HCT116 (cell line): ENCODE results near the gene UBE2D1. TPM values are rescaled to one million over a fixed set of nuclear protein-coding genes. Genes with fewer than 3 reads are reported as not detected.
A peak's percentile ranks its signal among the peaks of the same experiment; 100 is the strongest.

Experiments
- ATAC-seq: fragments of 200-7000 bp; cut with Tn5 transposase; 2 replicates; pipeline ENCODE4 v1.9.1; 2020; ENCODE audit warnings: mild to moderate bottlenecking, moderate library complexity
- BruUV-seq: library from RNA; stranded (reverse); fragments of 400-500 nt; replicated peaks from 2 replicates; lab custom pipeline; 2021; lab: Mats Ljungman, UMichigan
- CTCF ChIA-PET: fragments of 300-600 bp; sonication (Branson Sonifier 250); formaldehyde crosslinking; loops from one replicate; lab custom pipeline; 2021; ENCODE audit warnings: antibody characterized with exemption; lab: Charles Lee
- POLR2A ChIA-PET: fragments of 300-600, 350-600 bp; sonication (Branson Sonifier 250); formaldehyde crosslinking; loops from one replicate; lab custom pipeline; 2021; ENCODE audit warnings: antibody characterized with exemption; lab: Charles Lee
- RAD21 ChIA-PET, 2 experiments: fragments of 300-600 bp; sonication (Branson Sonifier 250); formaldehyde crosslinking; loops; one replicate each; lab custom pipeline; 2023; ENCODE audit warnings: low total read pairs in 2 of 2; ENCODE audit not compliant: uncharacterized antibody in 2 of 2, unreplicated experiment in 2 of 2, low non-redundant PET in 1 of 2; lab: Charles Lee
- DNase-seq: peaks from one replicate; pipeline ENCODE4 v3.0.0-alpha.2; 2010; ENCODE audit warnings: low read depth, low spot score
- H2AFZ ChIP-seq: fragments of 200-600 bp; shearing (Covaris generic), sonication (generic); 2 replicates; pipeline ENCODE4 v1.6.1; 2017; ENCODE audit warnings: low read depth, mixed run types, mixed read lengths, antibody characterized with exemption, low read length; ENCODE audit not compliant: poor library complexity, severe bottlenecking
- H3K27ac ChIP-seq: 2 replicates; pipeline ENCODE4 v1.5.1; 2012; ENCODE audit warnings: low read depth, low read length
- H3K27me3 ChIP-seq: fragments of 200-600 bp; sonication (generic); 2 replicates; pipeline ENCODE4 v1.6.1; 2016; ENCODE audit warnings: mixed run types, low read length, mixed read lengths; ENCODE audit not compliant: insufficient read depth
- H3K36me3 ChIP-seq, 2 experiments: fragments of 200-500 bp in 1 of 2; fragments of 200-600 bp in 1 of 2; sonication (Bioruptor generic) in 1 of 2; sonication (generic) in 1 of 2; 2 replicates each; pipeline versions ENCODE4 v1.5.1 to v1.6.1; 2014 to 2016; ENCODE audit warnings: low read length in 2 of 2, inconsistent platforms in 1 of 2, mixed read lengths in 1 of 2, mixed run types in 1 of 2; ENCODE audit not compliant: insufficient read depth in 2 of 2, control insufficient read depth in 1 of 2
- H3K4me1 ChIP-seq, 2 experiments: fragments of 200-600 bp in 1 of 2; sonication (generic) in 1 of 2; 2 replicates each; pipeline versions ENCODE4 v1.5.1 to v1.6.1; 2012 to 2017; ENCODE audit warnings: low read length in 2 of 2, inconsistent platforms in 1 of 2, mild to moderate bottlenecking in 1 of 2, mixed read lengths in 1 of 2, mixed run types in 1 of 2, moderate library complexity in 1 of 2; ENCODE audit not compliant: insufficient read depth in 2 of 2, control insufficient read depth in 1 of 2
- H3K4me2 ChIP-seq: fragments of 200-600 bp; sonication (generic); 2 replicates; pipeline ENCODE4 v1.6.1; 2017; ENCODE audit warnings: mixed run types, low read length, mixed read lengths
- H3K4me3 ChIP-seq, 2 experiments: fragments of 200-600 bp in 1 of 2; sonication (generic) in 1 of 2; replicated peaks in 1 of 2; 2 replicates each; pipeline ENCODE4 v1.5.1; 2011 to 2016; ENCODE audit warnings: low read length in 2 of 2, control low read depth in 1 of 2, low read depth in 1 of 2, mild to moderate bottlenecking in 1 of 2, mixed read lengths in 1 of 2, mixed run types in 1 of 2
- H3K79me2 ChIP-seq: fragments of 200-600 bp; sonication (generic); 2 replicates; pipeline ENCODE4 v1.6.1; 2017; ENCODE audit warnings: mild to moderate bottlenecking, mixed run types, low read length, moderate library complexity, mixed read lengths; ENCODE audit not compliant: insufficient read depth
- H3K9ac ChIP-seq: fragments of 200-600 bp; sonication (generic); 2 replicates; pipeline ENCODE4 v1.6.1; 2016; ENCODE audit warnings: low read length, mixed read lengths
- H3K9me2 ChIP-seq: fragments of 200-600 bp; sonication (generic), shearing (Covaris generic); 2 replicates; pipeline ENCODE4 v1.6.1; 2017; ENCODE audit warnings: mixed run types, mild to moderate bottlenecking, moderate library complexity; ENCODE audit not compliant: insufficient read depth
- H3K9me3 ChIP-seq, 2 experiments: fragments of 200-500 bp in 1 of 2; fragments of 200-600 bp in 1 of 2; sonication (Bioruptor generic) in 1 of 2; sonication (generic) in 1 of 2; 2 replicates each; pipeline ENCODE4 v1.6.1; 2014 to 2017; ENCODE audit warnings: low read length in 2 of 2, mixed read lengths in 2 of 2, inconsistent platforms in 1 of 2, low read depth in 1 of 2, mild to moderate bottlenecking in 1 of 2, mixed run types in 1 of 2, moderate library complexity in 1 of 2; ENCODE audit not compliant: control insufficient read depth in 1 of 2, insufficient read depth in 1 of 2
- H4K20me1 ChIP-seq: fragments of 200-600 bp; sonication (generic), shearing (Covaris generic); 2 replicates; pipeline ENCODE4 v1.6.1; 2017; ENCODE audit warnings: mixed run types, mild to moderate bottlenecking, moderate library complexity; ENCODE audit not compliant: insufficient read depth
- ATF3 ChIP-seq: IDR thresholded peaks from 2 replicates; pipeline ENCODE4 v1.6.1; 2012
- ELF1 ChIP-seq: IDR thresholded peaks from 2 replicates; pipeline ENCODE4 v1.6.1; 2012; ENCODE audit warnings: low read depth, borderline replicate concordance
- EZH2phosphoT487 ChIP-seq: fragments of 200-600 bp; IDR thresholded peaks from 2 replicates; pipeline ENCODE4 v1.6.1; 2018; ENCODE audit warnings: antibody characterized with exemption, borderline replicate concordance
- POLR2A ChIP-seq: IDR thresholded peaks from 2 replicates; pipeline ENCODE4 v1.7.0; 2011; ENCODE audit warnings: borderline replicate concordance; ENCODE audit not compliant: insufficient read depth, insufficient read length; ENCODE audit errors: extremely low read depth
- RAD21 ChIP-seq: IDR thresholded peaks from 2 replicates; pipeline ENCODE4 v1.6.1; 2012; ENCODE audit warnings: low read depth, mild to moderate bottlenecking
- SP1 ChIP-seq: IDR thresholded peaks from 2 replicates; pipeline ENCODE4 v1.6.1; 2012; ENCODE audit warnings: low read depth
- YY1 ChIP-seq: IDR thresholded peaks from 2 replicates; pipeline ENCODE4 v1.6.1; 2011; ENCODE audit warnings: low read length, low read depth, moderate library complexity, mild to moderate bottlenecking; ENCODE audit not compliant: insufficient replicate concordance; ENCODE audit errors: extremely low read depth
- ZNF274 ChIP-seq: fragments of 200-500 bp; sonication (Bioruptor generic); IDR thresholded peaks from 2 replicates; pipeline ENCODE4 v1.6.1; 2014; ENCODE audit warnings: mild to moderate bottlenecking, low read depth, low read length, inconsistent platforms
- intact Hi-C: fragments of 100-400 bp; cut with micrococcal nuclease; formaldehyde crosslinking; loops from 2 replicates; pipeline ENCODE4 v1.10.0; 2022
- total RNA-seq: library from RNA; stranded (reverse); gene quantifications from one replicate; pipeline ENCODE4 v1.2.1, GENCODE V29; 2021; ENCODE audit not compliant: unreplicated experiment
- TF ChIP-seq, protein P1 (sequence below), 3 experiments: fragments of 200-600 bp in 1 of 3; sonication (generic) in 1 of 3; IDR thresholded peaks in 2 of 3; conservative IDR thresholded peaks in 1 of 3; 2 replicates each; pipeline ENCODE4 v1.5.1; 2012 to 2017; ENCODE audit warnings: low read depth in 2 of 3, low read length in 2 of 3, antibody characterized with exemption in 1 of 3, borderline replicate concordance in 1 of 3, control low read depth in 1 of 3, mild to moderate bottlenecking in 1 of 3, mixed read lengths in 1 of 3, mixed run types in 1 of 3, moderate library complexity in 1 of 3; ENCODE audit not compliant: insufficient read depth in 1 of 3
- TF ChIP-seq, protein P2 (sequence below): IDR thresholded peaks from 2 replicates; pipeline ENCODE4 v1.6.1; 2012
- TF ChIP-seq, protein P3 (sequence below): IDR thresholded peaks from 2 replicates; pipeline ENCODE4 v1.6.1; 2011; ENCODE audit warnings: mild to moderate bottlenecking, low read length, moderate library complexity; ENCODE audit not compliant: insufficient replicate concordance; ENCODE audit errors: extremely low read depth

UBE2D1 gene
- total RNA-seq, 1 experiment from 2014 or later, result 15.5 TPM

DNA sequence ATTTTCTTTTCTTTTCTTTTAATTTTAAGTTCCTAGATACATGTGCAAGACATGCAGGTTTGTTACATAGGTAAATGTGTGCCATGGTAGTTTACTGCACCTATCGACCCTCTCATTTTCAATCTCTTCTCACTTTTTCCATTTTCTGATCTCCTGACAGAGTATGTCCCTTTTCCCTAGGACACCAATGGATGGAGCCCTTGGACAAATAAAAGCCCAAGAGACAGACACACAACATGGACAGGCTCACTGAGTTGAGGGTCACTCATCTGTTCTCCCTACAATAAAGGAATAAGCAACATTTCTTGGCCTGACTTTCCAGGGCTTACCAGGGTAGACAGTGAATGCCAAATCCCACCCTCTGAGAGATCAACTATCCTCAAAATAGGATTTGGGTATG is 15.2 kb upstream of the UBE2D1 start:
- H3K27ac ChIP-seq, result no peak overlapping the region
- H3K9me2 ChIP-seq, result no peaks in the 10 kb centered on the region
- no peaks in the 10 kb centered on the region for H3K79me2 ChIP-seq
- ATAC-seq (no peak; the same call in 1 of the 2 replicates), DNase-seq (no peak)
- ChIA-PET RAD21 (no interaction called here), POLR2A (no interaction called here), CTCF (no interaction called here)
- H3K4me2 ChIP-seq, result no peak overlapping the region
- intact Hi-C loops, result no loop called here
- H3K27me3 ChIP-seq, result no peaks in the 10 kb centered on the region
- no TSS peak for BruUV-seq
- H2AFZ ChIP-seq, result no peak overlapping the region
- no peaks in the 10 kb centered on the region for H3K9me3 ChIP-seq
- no peaks in the 10 kb centered on the region for H3K4me1 ChIP-seq
- no peaks in the 10 kb centered on the region for H3K36me3 ChIP-seq
- H3K4me3 ChIP-seq, result no peak overlapping the region
- no peak overlapping the region for H3K9ac ChIP-seq
- TF ChIP-seq, protein P1, sequence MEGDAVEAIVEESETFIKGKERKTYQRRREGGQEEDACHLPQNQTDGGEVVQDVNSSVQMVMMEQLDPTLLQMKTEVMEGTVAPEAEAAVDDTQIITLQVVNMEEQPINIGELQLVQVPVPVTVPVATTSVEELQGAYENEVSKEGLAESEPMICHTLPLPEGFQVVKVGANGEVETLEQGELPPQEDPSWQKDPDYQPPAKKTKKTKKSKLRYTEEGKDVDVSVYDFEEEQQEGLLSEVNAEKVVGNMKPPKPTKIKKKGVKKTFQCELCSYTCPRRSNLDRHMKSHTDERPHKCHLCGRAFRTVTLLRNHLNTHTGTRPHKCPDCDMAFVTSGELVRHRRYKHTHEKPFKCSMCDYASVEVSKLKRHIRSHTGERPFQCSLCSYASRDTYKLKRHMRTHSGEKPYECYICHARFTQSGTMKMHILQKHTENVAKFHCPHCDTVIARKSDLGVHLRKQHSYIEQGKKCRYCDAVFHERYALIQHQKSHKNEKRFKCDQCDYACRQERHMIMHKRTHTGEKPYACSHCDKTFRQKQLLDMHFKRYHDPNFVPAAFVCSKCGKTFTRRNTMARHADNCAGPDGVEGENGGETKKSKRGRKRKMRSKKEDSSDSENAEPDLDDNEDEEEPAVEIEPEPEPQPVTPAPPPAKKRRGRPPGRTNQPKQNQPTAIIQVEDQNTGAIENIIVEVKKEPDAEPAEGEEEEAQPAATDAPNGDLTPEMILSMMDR (IDR thresholded peaks at IDR 0.05 in 2 of 3, conservative IDR thresholded peaks at IDR 0.05 in 1 of 3; ENCODE audit: borderline replicate concordance in 1 of 3, insufficient read depth in 1 of 3, low read depth in 2 of 3, low read length in 2 of 3), result 0 out of 6 replicates have a peak, but pooled peaks of 1 of the 3 experiments have one; percentile 9
- TF ChIP-seq ZNF274 (no peak), EZH2phosphoT487 (no peak), RAD21 (peak; percentile 38)
- H4K20me1 ChIP-seq, result no peaks in the 10 kb centered on the region

DNA sequence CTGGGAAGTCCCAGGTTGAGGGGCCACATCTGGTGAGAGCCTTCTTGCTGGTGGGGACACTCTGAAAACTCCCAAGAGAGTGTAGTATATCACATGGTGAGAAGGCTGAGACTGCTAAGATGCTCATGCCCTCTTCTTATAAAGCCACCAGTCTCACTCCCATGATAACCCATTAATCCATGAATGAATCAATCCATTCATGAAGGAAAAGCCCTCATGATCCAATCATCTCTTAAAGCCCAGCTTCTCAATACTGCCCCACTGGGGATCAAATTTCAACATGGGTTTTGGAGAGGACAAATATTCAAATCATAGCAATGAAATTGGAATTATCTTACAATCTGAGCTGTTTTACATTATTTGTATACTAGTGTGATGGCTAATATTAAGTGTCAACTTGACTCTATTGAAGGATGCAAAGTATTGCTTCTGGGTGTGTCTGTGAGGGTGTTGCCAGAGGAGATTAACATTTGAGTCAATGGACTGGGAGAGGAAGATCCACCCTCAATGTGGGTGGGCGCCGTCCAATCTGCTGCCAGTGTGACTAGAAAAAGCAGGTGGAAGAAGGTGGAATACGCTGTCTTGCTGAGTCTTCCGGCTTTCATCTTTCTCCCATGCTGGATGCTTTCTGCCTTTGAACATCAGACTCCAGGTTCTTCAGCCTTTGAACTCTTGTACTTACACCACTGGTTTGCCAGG is 14.3 kb upstream of the UBE2D1 start:
- Histone ChIP-seq H3K4me2 (no peak overlapping the region), H3K79me2 (no peaks in the 10 kb centered on the region), H3K9me2 (no peaks in the 10 kb centered on the region), H3K4me3 (no peak overlapping the region), H4K20me1 (no peaks in the 10 kb centered on the region), H3K9ac (no peak overlapping the region), H3K4me1 (no peaks in the 10 kb centered on the region), H3K36me3 (no peaks in the 10 kb centered on the region), H2AFZ (no peak overlapping the region), H3K9me3 (no peaks in the 10 kb centered on the region), H3K27ac (no peak overlapping the region), H3K27me3 (no peaks in the 10 kb centered on the region)
- intact Hi-C loops, result no loop called here
- no TSS peak for BruUV-seq
- CTCF ChIA-PET, result no interaction called here
- RAD21 ChIA-PET, result no interaction called here
- DNase-seq, result no peak
- no peak for ATAC-seq
- POLR2A ChIA-PET, result no interaction called here
- TF ChIP-seq POLR2A (no peak), YY1 (no peak), EZH2phosphoT487 (no peak), SP1 (no peak), ATF3 (no peak), ELF1 (no peak)
- TF ChIP-seq, protein P2, sequence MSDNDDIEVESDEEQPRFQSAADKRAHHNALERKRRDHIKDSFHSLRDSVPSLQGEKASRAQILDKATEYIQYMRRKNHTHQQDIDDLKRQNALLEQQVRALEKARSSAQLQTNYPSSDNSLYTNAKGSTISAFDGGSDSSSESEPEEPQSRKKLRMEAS, result no peak
- TF ChIP-seq, protein P1 (IDR thresholded peaks at IDR 0.05 in 2 of 3, conservative IDR thresholded peaks at IDR 0.05 in 1 of 3; ENCODE audit: borderline replicate concordance in 1 of 3, insufficient read depth in 1 of 3, low read depth in 2 of 3, low read length in 2 of 3), result no peak
- TF ChIP-seq, protein P3, sequence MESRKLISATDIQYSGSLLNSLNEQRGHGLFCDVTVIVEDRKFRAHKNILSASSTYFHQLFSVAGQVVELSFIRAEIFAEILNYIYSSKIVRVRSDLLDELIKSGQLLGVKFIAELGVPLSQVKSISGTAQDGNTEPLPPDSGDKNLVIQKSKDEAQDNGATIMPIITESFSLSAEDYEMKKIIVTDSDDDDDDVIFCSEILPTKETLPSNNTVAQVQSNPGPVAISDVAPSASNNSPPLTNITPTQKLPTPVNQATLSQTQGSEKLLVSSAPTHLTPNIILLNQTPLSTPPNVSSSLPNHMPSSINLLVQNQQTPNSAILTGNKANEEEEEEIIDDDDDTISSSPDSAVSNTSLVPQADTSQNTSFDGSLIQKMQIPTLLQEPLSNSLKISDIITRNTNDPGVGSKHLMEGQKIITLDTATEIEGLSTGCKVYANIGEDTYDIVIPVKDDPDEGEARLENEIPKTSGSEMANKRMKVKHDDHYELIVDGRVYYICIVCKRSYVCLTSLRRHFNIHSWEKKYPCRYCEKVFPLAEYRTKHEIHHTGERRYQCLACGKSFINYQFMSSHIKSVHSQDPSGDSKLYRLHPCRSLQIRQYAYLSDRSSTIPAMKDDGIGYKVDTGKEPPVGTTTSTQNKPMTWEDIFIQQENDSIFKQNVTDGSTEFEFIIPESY, result no peak
